Activated CD4-positive, alpha-beta memory T cell treated with anti-CD3 and anti-CD28 coated beads, Interleukin-2, amount 10 ng/mL, durations not matched to agents 7 days and 5 days (primary cell): ENCODE data around the gene WDR1. TPM values are rescaled to one million over a fixed set of nuclear protein-coding genes. Genes with fewer than 3 reads are reported as not detected.

Source experiments
- CTCF ChIA-PET: fragments of 350-600 bp; sonication (Branson Sonifier 250); formaldehyde crosslinking; loops from one replicate; lab custom pipeline; 2021; ENCODE audit warnings: antibody characterized with exemption, inconsistent platforms; lab: Charles Lee
- POLR2A ChIA-PET: fragments of 350-600 bp; sonication (Branson Sonifier 250); formaldehyde crosslinking; loops from one replicate; lab custom pipeline; 2021; ENCODE audit warnings: antibody characterized with exemption; lab: Charles Lee
- DNase-seq: peaks from one replicate; pipeline ENCODE4 v3.0.0-alpha.2; 2020
- H3K27ac Mint-ChIP-seq: one replicate; pipeline ENCODE4 v1.8.0; 2021; ENCODE audit warnings: mild to moderate bottlenecking, mixed read lengths
- H3K27me3 Mint-ChIP-seq: one replicate; pipeline ENCODE4 v1.8.0; 2021; ENCODE audit warnings: mixed read lengths
- H3K36me3 Mint-ChIP-seq: one replicate; pipeline ENCODE4 v1.8.0; 2021; ENCODE audit warnings: low read depth, mixed read lengths
- H3K4me1 Mint-ChIP-seq: one replicate; pipeline ENCODE4 v1.8.0; 2021; ENCODE audit warnings: mixed read lengths
- H3K4me3 Mint-ChIP-seq: one replicate; pipeline ENCODE4 v1.8.0; 2021; ENCODE audit warnings: mild to moderate bottlenecking, mixed read lengths
- H3K9me3 Mint-ChIP-seq: one replicate; pipeline ENCODE4 v1.8.0; 2021; ENCODE audit warnings: mixed read lengths
- total RNA-seq, 2 experiments: library from RNA; stranded (reverse); gene quantifications; one replicate each; pipeline ENCODE4 v1.2.3, GENCODE V29; 2021

Gene WDR1
- total RNA-seq, 2 experiments from 2014 or later, result 463 to 465 TPM

DNA sequence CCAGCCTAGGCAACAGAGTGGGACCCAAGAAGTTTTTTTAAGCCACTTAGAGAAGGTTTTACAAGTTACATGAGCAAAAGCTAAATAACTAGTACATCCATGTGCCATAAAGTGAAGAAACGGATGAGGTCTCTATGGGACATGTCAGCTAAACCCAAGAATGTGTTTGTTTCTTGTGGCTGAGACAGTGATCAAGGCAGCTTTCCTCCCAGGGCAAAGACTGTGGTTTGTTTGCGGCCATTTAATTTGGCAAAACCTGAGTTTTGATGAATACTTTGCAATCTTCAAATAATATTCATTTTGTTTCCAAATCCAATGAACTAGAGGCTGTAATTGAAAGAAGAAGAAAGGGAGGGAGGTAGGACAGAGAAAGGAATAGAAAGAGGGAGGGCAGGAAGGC, 50.4 kb downstream of the WDR1 start:
- ChIA-PET CTCF (interaction anchor here (0.7 kb wide), 1 partner anchor 1115 kb away, joined by 3 read pairs; no protein-coding TSS in a partner anchor), POLR2A (no interaction called here)
- no peaks in the 10 kb centered on the region for H3K27me3 Mint-ChIP-seq
- H3K4me1 Mint-ChIP-seq, result no peaks in the 10 kb centered on the region
- H3K9me3 Mint-ChIP-seq, result no peaks in the 10 kb centered on the region
- no peak overlapping the region for H3K27ac Mint-ChIP-seq
- no peak for DNase-seq
- H3K4me3 Mint-ChIP-seq, result no peak overlapping the region
- peaks cover 47% of the 10 kb centered on the region for H3K36me3 Mint-ChIP-seq

DNA sequence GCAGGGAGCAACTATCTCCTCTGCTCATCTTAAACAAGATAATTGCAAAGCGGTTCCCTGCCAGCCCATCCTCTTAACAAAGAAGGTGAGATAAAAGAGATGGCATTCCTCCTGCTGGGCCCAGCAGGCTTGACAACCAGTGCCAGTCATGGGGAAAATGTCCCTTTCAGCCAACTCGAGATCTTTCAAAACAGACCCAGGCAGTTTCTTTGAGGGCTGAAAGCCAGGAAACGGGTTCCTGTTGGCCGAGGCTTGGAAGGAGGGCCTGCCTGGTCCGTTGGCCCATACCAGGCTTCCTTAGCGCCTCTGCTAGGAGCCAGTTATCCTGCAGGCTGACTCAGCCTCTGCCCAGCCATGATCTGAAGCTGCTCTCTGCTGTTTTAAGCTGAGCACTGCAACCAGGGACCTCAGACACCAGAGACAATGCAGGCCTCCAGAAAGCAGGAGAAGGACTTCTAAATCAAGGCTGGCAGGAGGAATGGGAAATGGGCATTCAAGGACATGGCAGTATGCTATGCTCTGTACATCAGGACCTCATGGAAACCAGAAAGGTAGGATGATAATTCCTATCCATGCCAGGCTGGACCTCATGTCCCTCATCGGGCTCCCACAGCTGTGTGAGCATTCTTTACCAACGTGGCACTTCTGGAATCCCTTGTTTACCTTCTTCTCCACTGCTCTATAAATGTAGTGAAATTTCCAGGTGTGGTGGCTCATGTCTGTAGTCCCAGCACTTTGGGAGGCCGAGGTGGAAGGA, 52.9 kb downstream of the WDR1 start:
- H3K4me3 Mint-ChIP-seq, result no peak overlapping the region
- CTCF ChIA-PET, result interaction anchor here (1.5 kb wide), 1 partner anchor 48 kb away, joined by 3 read pairs; no protein-coding TSS in a partner anchor
- H3K27me3 Mint-ChIP-seq, result no peaks in the 10 kb centered on the region

DNA sequence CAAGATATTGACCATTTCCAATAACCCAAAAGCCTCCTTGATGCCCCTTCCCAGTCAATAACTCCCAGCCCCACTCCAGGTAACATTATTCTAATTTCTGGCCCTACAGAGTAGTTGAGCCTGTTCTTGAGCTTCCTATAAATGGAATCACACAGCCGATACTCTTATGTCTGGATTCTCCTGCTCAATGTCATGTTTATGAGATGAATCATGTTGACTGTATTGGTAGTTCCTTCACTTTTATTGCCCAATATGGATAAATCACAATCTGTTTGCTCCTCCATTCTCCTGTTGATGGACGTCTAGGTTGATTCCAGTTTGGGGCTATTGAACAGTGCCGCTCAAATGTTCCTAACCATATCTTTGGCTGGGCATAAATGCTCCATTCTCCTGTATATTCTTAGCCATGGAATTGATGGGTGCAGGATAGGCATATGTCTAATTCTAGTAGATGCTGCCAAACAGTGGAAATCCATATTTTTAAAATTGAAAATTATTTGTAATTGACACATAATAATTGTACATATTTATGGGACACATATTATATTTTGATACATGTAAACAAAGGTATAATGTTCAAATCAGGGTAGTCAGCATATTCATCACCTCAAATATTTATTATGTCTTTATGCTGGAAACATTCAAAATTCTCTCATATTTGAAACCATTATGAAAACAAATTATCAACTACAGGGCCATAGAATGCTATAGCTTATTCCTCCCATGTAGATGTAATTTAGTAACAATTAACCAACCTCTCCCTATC, 54.8 kb downstream of the WDR1 start:
- H3K9me3 Mint-ChIP-seq, result no peaks in the 10 kb centered on the region
- DNase-seq, result no peak
- ChIA-PET CTCF (interaction anchor here (0.6 to 1.3 kb wide), 4 partner anchors 13 to 40 kb away, joined by 3 read pairs; no protein-coding TSS in a partner anchor), POLR2A (interaction anchor here (1.4 kb wide), 1 partner anchor 8 kb away, joined by 3 read pairs; no protein-coding TSS in a partner anchor)
- H3K4me1 Mint-ChIP-seq, result no peaks in the 10 kb centered on the region
- no peak overlapping the region for H3K4me3 Mint-ChIP-seq
- H3K27me3 Mint-ChIP-seq, result no peaks in the 10 kb centered on the region
- no peak overlapping the region for H3K27ac Mint-ChIP-seq
- H3K36me3 Mint-ChIP-seq, result peaks cover 36% of the 10 kb centered on the region

More for the DNA sequence above, 52.9 kb downstream of the WDR1 start:
- POLR2A ChIA-PET, result interaction anchor here (1.4 to 1.9 kb wide), 2 partner anchors 9 to 10 kb away, joined by 3 to 5 read pairs; no protein-coding TSS in a partner anchor
- no peaks in the 10 kb centered on the region for H3K4me1 Mint-ChIP-seq
- H3K36me3 Mint-ChIP-seq, result peaks cover 46% of the 10 kb centered on the region
- no peaks in the 10 kb centered on the region for H3K9me3 Mint-ChIP-seq
- DNase-seq, result no peak
- no peak overlapping the region for H3K27ac Mint-ChIP-seq

DNA sequence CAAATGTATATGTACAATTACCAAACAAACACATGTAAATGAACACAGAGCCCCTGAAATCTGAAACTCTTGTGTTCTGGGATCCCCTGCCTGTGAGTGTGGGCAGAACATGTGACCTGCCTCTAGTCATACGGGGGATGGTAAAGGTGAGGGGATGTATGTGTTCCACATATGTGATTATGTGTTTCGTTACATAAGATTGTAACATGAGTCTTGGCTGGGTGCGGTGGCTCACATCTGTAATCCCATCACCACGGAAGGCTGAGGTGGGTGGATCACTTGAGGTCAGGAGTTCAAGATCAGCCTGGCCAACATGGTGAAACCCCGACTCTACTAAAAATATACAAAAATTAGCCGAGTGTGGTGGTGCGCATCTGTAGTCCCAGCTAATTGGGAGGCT, 58.2 kb downstream of the WDR1 start:
- peaks cover 21% of the 10 kb centered on the region for H3K36me3 Mint-ChIP-seq
- no peaks in the 10 kb centered on the region for H3K4me1 Mint-ChIP-seq
- H3K27me3 Mint-ChIP-seq, result no peaks in the 10 kb centered on the region
- H3K27ac Mint-ChIP-seq, result no peak overlapping the region
- CTCF ChIA-PET, result no interaction called here
- POLR2A ChIA-PET, result no interaction called here
- no peaks in the 10 kb centered on the region for H3K9me3 Mint-ChIP-seq
- H3K4me3 Mint-ChIP-seq, result no peak overlapping the region
- no peak for DNase-seq

DNA sequence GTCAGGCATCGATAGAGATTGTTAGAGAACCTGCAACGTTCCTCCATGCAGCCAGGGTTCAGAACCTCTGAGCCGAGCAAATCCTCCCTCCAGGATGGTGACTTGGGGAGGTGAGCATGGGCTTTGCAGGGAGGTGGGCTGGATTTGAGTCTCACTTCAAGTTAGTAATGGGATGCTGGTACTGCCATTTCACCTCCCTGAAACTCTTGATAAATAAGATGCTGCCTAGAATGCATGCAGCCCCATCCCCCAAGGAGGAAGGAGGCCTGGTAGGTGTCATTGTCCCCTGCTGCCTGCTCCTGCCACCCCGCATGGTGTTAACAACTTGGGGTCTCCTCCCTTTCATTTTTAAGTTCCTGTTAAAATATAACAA, 59.6 kb downstream of the WDR1 start:
- no peak overlapping the region for H3K27ac Mint-ChIP-seq
- H3K9me3 Mint-ChIP-seq, result no peaks in the 10 kb centered on the region
- H3K4me3 Mint-ChIP-seq, result no peak overlapping the region
- no peaks in the 10 kb centered on the region for H3K4me1 Mint-ChIP-seq
- POLR2A ChIA-PET, result no interaction called here
- peaks cover 16% of the 10 kb centered on the region for H3K36me3 Mint-ChIP-seq
- no peak for DNase-seq
- no peaks in the 10 kb centered on the region for H3K27me3 Mint-ChIP-seq
- CTCF ChIA-PET, result no interaction called here

DNA sequence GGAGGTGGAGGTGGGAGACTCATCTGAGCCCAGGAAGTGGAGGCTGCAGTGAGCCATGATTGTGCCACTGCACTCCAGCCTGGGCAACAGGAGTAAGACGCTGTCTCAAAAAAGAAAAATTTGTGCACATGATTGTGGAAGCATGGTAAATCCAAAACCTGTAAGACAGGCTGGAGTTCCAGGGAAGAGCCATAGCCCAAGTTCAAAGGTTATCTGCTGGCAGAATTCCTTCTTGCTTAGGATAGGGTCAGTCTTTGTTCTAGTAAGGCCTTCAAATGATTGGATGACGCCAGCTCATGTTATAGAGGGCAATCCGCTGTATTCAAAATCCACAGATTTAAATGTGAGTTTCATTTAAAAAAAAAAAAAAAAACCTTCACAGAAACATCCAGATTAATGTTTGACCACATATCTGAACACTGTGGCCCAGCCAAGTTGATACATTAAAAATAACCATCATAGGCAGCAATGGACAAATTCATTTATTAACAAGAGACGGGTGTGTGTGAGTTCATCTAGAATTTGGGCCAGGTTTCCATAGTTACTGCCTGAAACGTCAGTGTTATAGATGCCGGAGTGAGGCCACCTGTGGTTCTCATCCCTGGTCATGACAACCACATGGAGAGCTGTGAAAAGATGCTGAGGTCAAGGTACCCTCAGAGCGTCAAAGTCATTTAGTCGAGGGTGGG, 60.1 kb downstream of the WDR1 start:
- DNase-seq, result no peak
- POLR2A ChIA-PET, result no interaction called here
- Mint-ChIP-seq H3K4me1 (no peaks in the 10 kb centered on the region), H3K4me3 (no peak overlapping the region), H3K9me3 (no peaks in the 10 kb centered on the region), H3K27ac (no peak overlapping the region), H3K36me3 (peaks cover 11% of the 10 kb centered on the region), H3K27me3 (no peaks in the 10 kb centered on the region)
- CTCF ChIA-PET, result no interaction called here

DNA sequence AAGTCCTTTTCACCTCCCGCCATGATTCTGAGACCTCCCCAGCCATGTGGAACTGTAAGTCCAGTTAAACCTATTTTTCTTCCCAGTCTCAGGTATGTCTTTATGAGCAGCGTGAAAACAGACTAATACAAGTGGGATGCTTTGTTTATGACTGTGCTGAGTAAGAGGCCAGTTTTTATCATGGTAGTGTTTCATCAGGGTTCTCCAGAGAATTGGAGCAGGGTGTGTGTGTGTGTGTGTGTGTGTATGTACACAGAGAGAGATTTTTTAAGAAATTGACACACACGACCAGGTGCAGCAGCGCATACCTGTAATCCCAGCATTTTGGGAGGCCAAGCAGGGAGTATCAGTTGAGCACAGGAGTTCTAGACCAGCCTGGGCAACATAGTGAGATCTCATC, 60.7 kb downstream of the WDR1 start:
- DNase-seq, result no peak
- Mint-ChIP-seq H3K36me3 (peaks cover 8% of the 10 kb centered on the region), H3K9me3 (no peaks in the 10 kb centered on the region), H3K4me1 (no peaks in the 10 kb centered on the region), H3K4me3 (no peak overlapping the region), H3K27me3 (no peaks in the 10 kb centered on the region), H3K27ac (no peak overlapping the region)
- ChIA-PET CTCF (no interaction called here), POLR2A (no interaction called here)

DNA sequence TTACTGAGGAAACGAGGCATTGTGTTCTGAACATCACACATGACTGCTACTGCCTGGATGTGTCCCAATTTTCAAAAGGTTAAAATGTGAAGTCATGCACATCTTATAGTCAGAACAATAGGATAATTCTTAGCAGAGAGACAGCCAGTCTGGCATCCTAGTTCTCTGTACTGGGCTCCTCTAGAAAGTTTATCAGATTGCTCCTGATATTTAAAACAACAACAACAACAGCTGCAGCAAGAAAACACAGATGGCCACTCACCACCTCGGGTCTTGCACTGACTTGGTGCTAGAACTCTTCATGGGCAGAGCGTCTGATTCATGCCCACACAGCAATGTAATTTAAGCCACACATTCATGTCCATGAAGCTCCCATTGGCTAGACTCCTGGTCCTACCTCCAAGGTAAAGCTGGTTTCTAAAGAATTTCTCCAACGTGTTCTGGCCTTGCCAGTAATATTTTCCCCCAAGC, 62.0 kb downstream of the WDR1 start:
- ChIA-PET CTCF (no interaction called here), POLR2A (interaction anchor here (1.7 kb wide), 1 partner anchor 8 kb away, joined by 3 read pairs; no protein-coding TSS in a partner anchor)
- H3K9me3 Mint-ChIP-seq, result no peaks in the 10 kb centered on the region
- DNase-seq, result no peak
- H3K36me3 Mint-ChIP-seq, result peaks cover 8% of the 10 kb centered on the region
- no peak overlapping the region for H3K4me3 Mint-ChIP-seq
- no peaks in the 10 kb centered on the region for H3K4me1 Mint-ChIP-seq
- H3K27ac Mint-ChIP-seq, result no peak overlapping the region
- no peaks in the 10 kb centered on the region for H3K27me3 Mint-ChIP-seq

DNA sequence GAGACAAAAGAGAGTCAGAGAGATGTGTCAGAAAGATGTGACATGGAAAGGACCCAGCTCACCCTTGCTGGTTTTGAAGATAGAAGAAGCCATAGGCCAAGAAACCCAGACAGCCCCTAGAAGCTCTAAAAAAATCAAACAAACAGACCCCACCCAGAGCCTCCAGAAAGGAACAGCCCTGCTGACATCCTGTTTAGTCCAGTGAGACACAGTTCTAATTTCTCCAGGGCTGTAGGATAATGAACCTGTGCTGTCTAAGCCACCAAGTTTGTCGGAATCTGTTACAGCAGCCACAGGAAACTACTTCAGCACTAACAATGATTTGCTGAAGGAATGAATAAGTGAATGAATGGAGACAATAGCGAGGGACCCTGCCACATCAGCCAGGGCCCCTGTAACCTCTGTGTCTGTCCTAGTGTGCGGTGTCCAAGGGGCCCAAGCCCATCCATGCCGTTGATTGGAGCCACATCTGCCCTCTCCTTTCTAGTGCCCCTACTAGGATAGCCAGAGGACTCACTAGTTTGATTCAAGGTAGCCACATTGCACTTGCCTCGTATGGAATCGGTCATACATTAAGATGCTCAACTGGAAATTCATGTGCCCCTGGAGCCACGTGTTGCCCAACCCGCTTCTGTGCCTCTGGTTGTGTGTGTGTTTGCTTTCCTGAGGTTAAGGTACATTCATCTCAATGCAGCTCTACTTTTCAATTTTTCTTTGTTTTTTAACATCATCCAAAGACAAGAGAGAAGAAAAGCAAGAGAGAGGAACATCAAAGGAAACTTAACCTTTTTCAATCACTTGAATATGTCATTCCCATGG, 62.8 kb downstream of the WDR1 start:
- no peak for DNase-seq
- Mint-ChIP-seq H3K4me1 (peaks cover 5% of the 10 kb centered on the region), H3K9me3 (no peaks in the 10 kb centered on the region), H3K27ac (no peak overlapping the region), H3K36me3 (peaks cover 4% of the 10 kb centered on the region), H3K4me3 (no peak overlapping the region), H3K27me3 (no peaks in the 10 kb centered on the region)
- ChIA-PET POLR2A (interaction anchor here (1.7 kb wide), 1 partner anchor 9 kb away, joined by 3 read pairs; no protein-coding TSS in a partner anchor), CTCF (interaction anchor here (0.9 kb wide), 1 partner anchor 35 kb away, joined by 3 read pairs; no protein-coding TSS in a partner anchor)

DNA sequence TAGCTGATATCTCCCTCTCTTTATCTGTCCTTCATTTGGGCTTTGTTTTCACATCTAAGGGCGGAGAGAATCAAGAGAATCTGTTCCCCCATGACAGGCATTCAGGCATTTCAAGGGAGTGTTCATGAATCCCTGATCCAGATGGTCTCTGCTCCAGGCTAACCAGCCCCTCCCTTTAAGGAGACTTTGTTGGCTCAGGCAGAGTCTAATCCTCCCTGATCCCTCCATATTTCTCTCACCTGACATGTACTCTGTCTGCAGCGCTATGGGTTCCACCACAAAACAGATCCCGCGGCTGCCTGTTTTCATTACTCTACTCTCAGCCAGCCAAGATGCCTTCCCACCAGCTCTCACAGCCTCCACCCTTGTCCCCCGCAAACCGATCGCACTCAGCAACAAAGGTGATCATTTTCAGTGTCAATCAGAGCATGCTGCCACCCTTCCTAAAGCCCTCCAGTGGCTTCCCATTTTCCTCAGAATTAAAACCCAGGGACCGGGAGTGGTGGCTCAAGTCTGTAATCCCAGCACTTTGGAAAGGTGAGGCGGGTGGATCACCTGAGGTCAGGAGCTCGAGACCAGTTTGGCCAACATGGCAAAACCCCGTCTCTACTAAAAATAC, 65.0 kb downstream of the WDR1 start:
- no peak for DNase-seq
- peaks cover 19% of the 10 kb centered on the region for H3K4me1 Mint-ChIP-seq
- peaks cover 3% of the 10 kb centered on the region for H3K36me3 Mint-ChIP-seq
- no peak overlapping the region for H3K4me3 Mint-ChIP-seq
- H3K27me3 Mint-ChIP-seq, result no peaks in the 10 kb centered on the region
- no peak overlapping the region for H3K27ac Mint-ChIP-seq
- H3K9me3 Mint-ChIP-seq, result no peaks in the 10 kb centered on the region
- CTCF ChIA-PET, result no interaction called here
- POLR2A ChIA-PET, result no interaction called here

DNA sequence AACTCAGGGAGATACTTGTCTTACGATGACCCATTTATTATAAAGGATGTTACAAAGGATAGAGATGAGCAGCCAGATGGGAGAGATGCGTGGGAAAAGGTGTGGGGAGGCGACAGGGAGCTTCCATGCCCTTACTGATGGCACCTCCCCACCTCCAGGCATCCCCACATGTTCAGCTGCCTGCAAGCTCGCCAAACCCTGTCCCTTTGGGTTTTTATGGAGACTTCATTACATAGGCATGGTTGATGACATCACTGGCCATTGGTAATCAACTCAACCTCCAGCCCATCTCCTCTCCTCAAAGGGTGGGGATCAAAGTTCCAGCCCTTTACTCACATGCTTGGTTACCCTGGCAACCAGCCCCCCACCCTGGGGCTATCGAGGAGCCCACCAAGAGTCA, 65.9 kb downstream of the WDR1 start:
- H3K27ac Mint-ChIP-seq, result no peak overlapping the region
- H3K9me3 Mint-ChIP-seq, result no peaks in the 10 kb centered on the region

DNA sequence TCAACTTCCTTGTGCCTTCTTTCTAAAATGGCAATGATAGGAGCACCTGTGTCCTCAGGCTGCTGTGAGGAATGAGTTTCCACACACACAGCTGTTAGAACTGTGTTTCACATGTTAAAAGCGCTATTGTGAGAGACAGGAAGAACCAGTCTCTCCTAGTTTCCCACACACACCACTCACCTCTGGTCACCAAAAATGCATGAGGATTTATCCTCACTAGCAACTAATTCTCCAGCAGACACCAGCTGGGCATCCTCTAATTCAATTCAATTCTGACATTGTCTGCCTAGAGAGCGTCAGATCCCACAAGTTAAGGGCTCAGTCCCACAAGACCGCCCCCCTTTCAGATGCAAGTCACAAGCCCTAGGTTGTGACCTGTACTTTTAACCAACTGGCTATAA, 66.3 kb downstream of the WDR1 start:
- CTCF ChIA-PET, result no interaction called here
- POLR2A ChIA-PET, result no interaction called here
- no peaks in the 10 kb centered on the region for H3K27me3 Mint-ChIP-seq

More for the DNA sequence above, 65.9 kb downstream of the WDR1 start:
- no peaks in the 10 kb centered on the region for H3K27me3 Mint-ChIP-seq
- H3K4me3 Mint-ChIP-seq, result no peak overlapping the region
- ChIA-PET CTCF (no interaction called here), POLR2A (no interaction called here)
- H3K4me1 Mint-ChIP-seq, result peaks cover 19% of the 10 kb centered on the region
- no peak for DNase-seq
- H3K36me3 Mint-ChIP-seq, result peaks cover 1% of the 10 kb centered on the region

More for the DNA sequence above, 66.3 kb downstream of the WDR1 start:
- H3K9me3 Mint-ChIP-seq, result no peaks in the 10 kb centered on the region
- no peak for DNase-seq
- H3K4me1 Mint-ChIP-seq, result peaks cover 19% of the 10 kb centered on the region
- H3K27ac Mint-ChIP-seq, result no peak overlapping the region
- no peak overlapping the region for H3K4me3 Mint-ChIP-seq
- no peaks in the 10 kb centered on the region for H3K36me3 Mint-ChIP-seq
